ENCODE measurements around the gene CCDC91.

DNA sequence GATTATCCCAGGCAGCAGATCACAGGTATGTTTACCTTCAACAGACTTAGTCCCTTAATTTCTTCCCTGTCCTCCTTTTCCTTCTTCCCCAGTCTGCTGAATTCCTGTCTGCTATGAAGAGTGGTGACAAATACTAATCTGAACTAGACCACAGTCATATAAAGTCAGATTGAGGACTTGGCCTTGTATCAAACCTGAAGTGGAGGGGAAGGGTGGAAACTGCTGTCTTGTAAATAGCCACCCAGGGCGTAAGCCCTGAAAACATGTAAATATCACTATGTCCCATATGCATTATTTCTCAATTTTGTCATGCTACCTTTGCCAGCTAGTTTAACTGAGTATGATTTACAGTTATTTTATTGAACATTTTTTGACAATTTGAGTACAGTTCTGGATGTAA lies 368.0 kb downstream of the CCDC91 start:
- TF ChIP-seq POLR2A (IDR thresholded peaks at IDR 0.05), result no peak
- TF ChIP-seq, protein P1, sequence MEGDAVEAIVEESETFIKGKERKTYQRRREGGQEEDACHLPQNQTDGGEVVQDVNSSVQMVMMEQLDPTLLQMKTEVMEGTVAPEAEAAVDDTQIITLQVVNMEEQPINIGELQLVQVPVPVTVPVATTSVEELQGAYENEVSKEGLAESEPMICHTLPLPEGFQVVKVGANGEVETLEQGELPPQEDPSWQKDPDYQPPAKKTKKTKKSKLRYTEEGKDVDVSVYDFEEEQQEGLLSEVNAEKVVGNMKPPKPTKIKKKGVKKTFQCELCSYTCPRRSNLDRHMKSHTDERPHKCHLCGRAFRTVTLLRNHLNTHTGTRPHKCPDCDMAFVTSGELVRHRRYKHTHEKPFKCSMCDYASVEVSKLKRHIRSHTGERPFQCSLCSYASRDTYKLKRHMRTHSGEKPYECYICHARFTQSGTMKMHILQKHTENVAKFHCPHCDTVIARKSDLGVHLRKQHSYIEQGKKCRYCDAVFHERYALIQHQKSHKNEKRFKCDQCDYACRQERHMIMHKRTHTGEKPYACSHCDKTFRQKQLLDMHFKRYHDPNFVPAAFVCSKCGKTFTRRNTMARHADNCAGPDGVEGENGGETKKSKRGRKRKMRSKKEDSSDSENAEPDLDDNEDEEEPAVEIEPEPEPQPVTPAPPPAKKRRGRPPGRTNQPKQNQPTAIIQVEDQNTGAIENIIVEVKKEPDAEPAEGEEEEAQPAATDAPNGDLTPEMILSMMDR (IDR thresholded peaks at IDR 0.05), result no peak

All from suprapubic skin (tissue), 3 donors.